RWPE2 (cell line): ENCODE results near the gene ZNF664.

Source experiments
- ATAC-seq: fragments of 200-7000 bp; cut with Tn5 transposase; 3 replicates; pipeline ENCODE4 v1.9.1; 2021; ENCODE audit warnings: low read depth
- DNase-seq: peaks from one replicate; pipeline ENCODE4 v3.0.0-alpha.2; 2020; ENCODE audit warnings: low spot score
- H3K27ac ChIP-seq: fragments of 450-650 bp; 2 replicates; pipeline ENCODE4 v1.5.1; 2017; ENCODE audit warnings: mild to moderate bottlenecking; ENCODE audit not compliant: poor library complexity, severe bottlenecking
- H3K27me3 ChIP-seq: fragments of 250-450 bp; sonication (Bioruptor Pico); 2 replicates; pipeline ENCODE4 v1.5.1; 2021; ENCODE audit warnings: mild to moderate bottlenecking, moderate library complexity; ENCODE audit not compliant: insufficient read depth, poor library complexity, severe bottlenecking
- H3K36me3 ChIP-seq: fragments of 250-450 bp; sonication (Bioruptor Pico); 2 replicates; pipeline ENCODE4 v1.5.1; 2020; ENCODE audit warnings: low read depth, mild to moderate bottlenecking, moderate library complexity
- H3K4me1 ChIP-seq: fragments of 250-450 bp; sonication (Bioruptor Pico); 2 replicates; pipeline ENCODE4 v1.5.1; 2021; ENCODE audit warnings: mild to moderate bottlenecking, moderate library complexity; ENCODE audit not compliant: insufficient read depth, poor library complexity, severe bottlenecking
- H3K4me3 ChIP-seq: fragments of 250-450 bp; sonication (Bioruptor Pico); 2 replicates; pipeline ENCODE4 v1.5.1; 2021; ENCODE audit warnings: mild to moderate bottlenecking, moderate library complexity; ENCODE audit not compliant: severe bottlenecking
- H3K9me3 ChIP-seq: fragments of 250-450 bp; sonication (Bioruptor Pico); 2 replicates; pipeline ENCODE4 v1.5.1; 2021; ENCODE audit warnings: mild to moderate bottlenecking, moderate library complexity; ENCODE audit not compliant: severe bottlenecking
- CTCF ChIP-seq: fragments of 450-650 bp; IDR thresholded peaks from one replicate; pipeline ENCODE4 v1.5.1; 2017; ENCODE audit warnings: mild to moderate bottlenecking, moderate library complexity; ENCODE audit not compliant: poor library complexity, severe bottlenecking

ZNF664 gene

GRCh38 chr12:123992118-123992825 lies 19.3 kb downstream of the ZNF664 start:
- H3K36me3 ChIP-seq, result peaks cover 45% of the 10 kb centered on the region
- no peaks in the 10 kb centered on the region for H3K9me3 ChIP-seq
- no peaks in the 10 kb centered on the region for H3K27me3 ChIP-seq
- no peak overlapping the region for H3K27ac ChIP-seq
- no peak for TF ChIP-seq CTCF
- no peak overlapping the region for H3K4me3 ChIP-seq
- peaks cover 25% of the 10 kb centered on the region for H3K4me1 ChIP-seq
- DNase-seq, result no peak
- no peak for ATAC-seq

- H3K4me1 ChIP-seq, result peaks cover 25% of the 10 kb centered on the region
- DNase-seq (no peak), ATAC-seq (peak; percentile 89)
- no peak for TF ChIP-seq CTCF
- peaks cover 40% of the 10 kb centered on the region for H3K36me3 ChIP-seq
- H3K4me3 ChIP-seq, result no peak overlapping the region
- peak overlapping the region; percentile 23 for H3K27ac ChIP-seq
- no peaks in the 10 kb centered on the region for H3K9me3 ChIP-seq
- H3K27me3 ChIP-seq, result no peaks in the 10 kb centered on the region
Observed at GRCh38 chr12:123995023-123995748, 22.2 kb downstream of the ZNF664 start.

GRCh38 chr12:123996581-123996980 lies 23.6 kb downstream of the ZNF664 start:
- Histone ChIP-seq H3K27me3 (no peaks in the 10 kb centered on the region), H3K4me3 (no peak overlapping the region), H3K4me1 (peaks cover 15% of the 10 kb centered on the region), H3K27ac (no peak overlapping the region), H3K36me3 (peaks cover 40% of the 10 kb centered on the region), H3K9me3 (no peaks in the 10 kb centered on the region)
- DNase-seq (no peak), ATAC-seq (no peak)
- no peak for TF ChIP-seq CTCF

GRCh38 chr12:123997033-123997822 lies 24.2 kb downstream of the ZNF664 start:
- no peaks in the 10 kb centered on the region for H3K27me3 ChIP-seq
- ATAC-seq, result no peak
- no peak for DNase-seq
- TF ChIP-seq CTCF, result no peak
- peaks cover 13% of the 10 kb centered on the region for H3K4me1 ChIP-seq
- H3K4me3 ChIP-seq, result no peak overlapping the region
- peaks cover 38% of the 10 kb centered on the region for H3K36me3 ChIP-seq
- no peak overlapping the region for H3K27ac ChIP-seq
- H3K9me3 ChIP-seq, result no peaks in the 10 kb centered on the region
